ENCODE data around the gene MGME1. TPM values are rescaled to one million over a fixed set of nuclear protein-coding genes. Genes with fewer than 3 reads are reported as not detected.

MGME1 gene, protein sequence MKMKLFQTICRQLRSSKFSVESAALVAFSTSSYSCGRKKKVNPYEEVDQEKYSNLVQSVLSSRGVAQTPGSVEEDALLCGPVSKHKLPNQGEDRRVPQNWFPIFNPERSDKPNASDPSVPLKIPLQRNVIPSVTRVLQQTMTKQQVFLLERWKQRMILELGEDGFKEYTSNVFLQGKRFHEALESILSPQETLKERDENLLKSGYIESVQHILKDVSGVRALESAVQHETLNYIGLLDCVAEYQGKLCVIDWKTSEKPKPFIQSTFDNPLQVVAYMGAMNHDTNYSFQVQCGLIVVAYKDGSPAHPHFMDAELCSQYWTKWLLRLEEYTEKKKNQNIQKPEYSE
- total RNA-seq (2016; rRNA removed; fragmentation: Illumina TruSeq; extraction: Trizol) (66.6 and 79.5 TPM in 2 replicates), polyA plus RNA-seq (2011; rRNA removed) (24.8 and 36.7 TPM in 2 replicates), polyA minus RNA-seq (2011; rRNA and poly(A)+ RNA removed; ENCODE audit: low replicate concordance) (14.2 and 14.9 TPM in 2 replicates), Bru-seq, nascent RNA (percentile 92 among the genes with signal in this experiment), BruChase-seq, experiment 1, labeled RNA remaining after a 6-hour chase (percentile 85 among the genes with signal in this experiment), BruChase-seq, experiment 2, labeled RNA remaining after a 2-hour chase (percentile 91 among the genes with signal in this experiment)
- 15.1 and 18.2 TPM in 2 replicates for total RNA-seq (2016; cell fraction: cytosol; rRNA removed; fragmentation: Illumina TruSeq; extraction: Trizol; ENCODE audit: low read depth)
- total RNA-seq (2016; cell fraction: insoluble cytoplasmic fraction; rRNA removed; fragmentation: Illumina TruSeq; extraction: Trizol) = 62.8 and 78.1 TPM in 2 replicates
- total RNA-seq (2016; cell fraction: membrane; rRNA removed; fragmentation: Illumina TruSeq; extraction: Trizol) = 41.7 and 44.4 TPM in 2 replicates
- total RNA-seq (2016; cell fraction: nucleus; rRNA removed; fragmentation: Illumina TruSeq; extraction: Trizol) = 67.8 and 71.1 TPM in 2 replicates
- 17.2 and 20.9 TPM in 2 replicates for polyA plus RNA-seq (2011; cell fraction: cytosol; rRNA removed)
- polyA plus RNA-seq (2011; cell fraction: nucleus; rRNA removed) = 18.4 and 19.3 TPM in 2 replicates
- 31.5 and 47.5 TPM in 2 replicates for polyA plus RNA-seq (2012)
- polyA plus RNA-seq (2016; cell fraction: cytosol; fragmentation: Illumina TruSeq; extraction: Trizol; ENCODE audit: low read depth) = 14.4 and 14.8 TPM in 2 replicates
- 84.4 and 86.8 TPM in 2 replicates for polyA plus RNA-seq (2016; cell fraction: insoluble cytoplasmic fraction; fragmentation: Illumina TruSeq; extraction: Trizol; ENCODE audit: low read depth)
- polyA plus RNA-seq (2016; cell fraction: membrane; fragmentation: Illumina TruSeq; extraction: Trizol; ENCODE audit: low read depth) = 29.4 and 31.2 TPM in 2 replicates
- polyA plus RNA-seq (2016; cell fraction: nucleus; fragmentation: Illumina TruSeq; extraction: Trizol; ENCODE audit: insufficient read depth, low read depth) = 117 TPM in 2 replicates
- 30.8 and 31.4 TPM in 2 replicates for polyA minus RNA-seq (2011; cell fraction: cytosol; rRNA and poly(A)+ RNA removed)
- 48.9 and 53.8 TPM in 2 replicates for polyA minus RNA-seq (2011; cell fraction: nucleus; rRNA and poly(A)+ RNA removed)
- long read RNA-seq, experiment 1, transcript MGME1-205 (3 exons, 740 nt) = minor isoform, 6 of 87 reads
- long read RNA-seq, experiment 1, transcript MGME1-203 (5 exons, 2,336 nt) = major isoform, 45 of 87 reads
- long read RNA-seq, experiment 1, partial matches to known transcripts = 22 of 87 reads
- long read RNA-seq, experiment 1, other reads (novel, unspliced or antisense) = 14 of 87 reads
- long read RNA-seq, experiment 2, transcript MGME1-203 (5 exons, 2,336 nt) = major isoform, 31 of 134 reads
- long read RNA-seq, experiment 2, partial matches to known transcripts = 82 of 134 reads
- long read RNA-seq, experiment 2, other reads (novel, unspliced or antisense) = 14 of 134 reads

DNA sequence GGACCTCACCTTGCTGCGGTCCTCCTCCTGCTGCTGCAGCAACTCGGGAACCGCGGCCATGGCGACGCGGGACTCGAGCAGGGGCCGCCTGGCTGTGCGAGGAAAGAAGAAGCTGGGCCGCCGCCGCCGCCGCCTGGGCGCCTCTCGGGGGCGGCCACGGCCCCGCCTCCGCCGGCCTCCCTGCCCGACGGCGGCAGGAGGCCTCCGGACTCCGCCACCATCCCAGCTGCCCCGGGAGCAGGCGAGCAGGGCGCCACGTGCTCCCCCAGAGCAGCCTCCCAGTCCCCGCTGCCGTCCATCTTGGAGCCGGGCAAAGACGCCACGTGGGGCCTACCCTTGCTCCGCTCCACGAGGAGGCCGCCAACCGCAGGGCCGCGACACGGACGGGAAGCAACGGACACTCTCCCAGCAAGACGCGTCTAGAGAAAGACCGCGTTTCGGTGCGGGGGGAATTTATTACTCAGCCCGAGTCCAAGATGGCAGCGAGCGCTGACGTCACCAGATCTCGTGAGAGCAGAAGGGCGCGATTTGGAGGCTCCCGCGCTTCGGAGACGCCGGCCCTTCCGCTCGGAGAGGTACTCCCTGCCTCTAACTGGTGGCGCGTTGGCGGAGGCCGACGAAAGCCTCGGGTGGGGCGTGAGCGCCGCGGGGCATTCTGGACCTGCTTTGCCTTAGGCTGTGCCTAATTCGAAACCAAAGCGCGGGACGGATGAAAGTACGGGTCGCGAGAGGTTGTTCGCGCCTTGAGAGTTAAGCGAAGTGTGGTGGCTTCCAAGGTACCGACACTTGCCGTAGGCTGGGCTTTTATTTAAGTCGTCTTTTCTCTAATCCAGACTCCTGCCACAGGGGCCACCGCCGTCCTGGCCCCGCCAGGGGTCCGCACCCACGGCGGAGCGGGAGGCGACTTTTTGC, at the start of gene MGME1, which contains the start of gene SNX5:
MGME1 (plus strand) TSS at position 653 of the 912 bp plus-strand sequence. CDS start 842 bp downstream, outside the sequence.
SNX5 (minus strand) TSS at position 429 of the 912 bp plus-strand sequence; CDS start at position 60, 369 bp downstream.
- Histone ChIP-seq H2AFZ (ENCODE audit: low read length) (no peak within 1 kb of the TSS), H3K4me1 (ENCODE audit: insufficient read depth, low read length) (peaks cover 52% of the 10 kb centered on the region), H4K20me1 (ENCODE audit: insufficient read depth, low read length) (peaks cover 37% of the 10 kb centered on the region), H3K9ac (ENCODE audit: insufficient read depth, low read depth, low read length) (peak within 1 kb of the TSS; percentile 99), H3K4me3 (replicated peaks in 1 of 3; ENCODE audit: insufficient read depth in 1 of 3, low read depth in 2 of 3, low read length in 3 of 3) (peak within 1 kb of the TSS; percentile 89 to 95 (median 89)), H3K36me3 (replicated peaks in 1 of 2; ENCODE audit: control insufficient read depth in 1 of 2, insufficient read depth in 2 of 2, low read length in 2 of 2) (peaks cover 0 to 3% of the 10 kb centered on the region in 2 experiments; a peak in 3 of 5 replicates), H3K79me2 (ENCODE audit: insufficient read depth, low read length) (peaks cover 97% of the 10 kb centered on the region), H3K27me3 (ENCODE audit: control insufficient read depth in 1 of 2, insufficient read depth in 2 of 2, low read length in 2 of 2) (no peaks in the 10 kb centered on the region; a peak in 1 of 5 replicates), H3K27ac (ENCODE audit: extremely low read length, insufficient read depth, low read length) (peak within 1 kb of the TSS; percentile 97), H3K4me2 (ENCODE audit: low read depth, low read length) (peak within 1 kb of the TSS; percentile 95), H3K9me3 (ENCODE audit: low read length) (no peaks in the 10 kb centered on the region)
- no TSS peak for BruUV-seq (replicated peaks)
- WGBS (ENCODE audit: low lambda C conversion rate) = under 1% methylated on average over 44 of the region's 96 CpGs
- ATAC-seq = peak; percentile 93
- DNase-seq (ENCODE audit: low spot score) = peak; percentile 100
- intact Hi-C loops (cut with micrococcal nuclease; ENCODE audit: unreplicated experiment) = loop anchor here (1.0 to 10.0 kb wide), 3 partner anchors 9 to 306 kb away; no protein-coding TSS in a partner anchor
- ChIA-PET POLR2A (interaction anchor here (0.8 to 7.3 kb wide), 13 partner anchors 10 to 399 kb away, joined by 3 to 114 read pairs (median 4); partner anchors contain the start of genes DSTN, KAT14, PET117 and RRBP1), CTCF (ENCODE audit: low intra/inter-chr PET ratio, low total read pairs) (no interaction called here)
- FAIRE-seq = peak; percentile 82
- in situ Hi-C loops (cut with HindIII; ENCODE audit: extremely low pct_ligation_motif_present, low pct_unique_long_range_greater_than_20kb) = no loop called here
- TF ChIP-seq, protein P1, sequence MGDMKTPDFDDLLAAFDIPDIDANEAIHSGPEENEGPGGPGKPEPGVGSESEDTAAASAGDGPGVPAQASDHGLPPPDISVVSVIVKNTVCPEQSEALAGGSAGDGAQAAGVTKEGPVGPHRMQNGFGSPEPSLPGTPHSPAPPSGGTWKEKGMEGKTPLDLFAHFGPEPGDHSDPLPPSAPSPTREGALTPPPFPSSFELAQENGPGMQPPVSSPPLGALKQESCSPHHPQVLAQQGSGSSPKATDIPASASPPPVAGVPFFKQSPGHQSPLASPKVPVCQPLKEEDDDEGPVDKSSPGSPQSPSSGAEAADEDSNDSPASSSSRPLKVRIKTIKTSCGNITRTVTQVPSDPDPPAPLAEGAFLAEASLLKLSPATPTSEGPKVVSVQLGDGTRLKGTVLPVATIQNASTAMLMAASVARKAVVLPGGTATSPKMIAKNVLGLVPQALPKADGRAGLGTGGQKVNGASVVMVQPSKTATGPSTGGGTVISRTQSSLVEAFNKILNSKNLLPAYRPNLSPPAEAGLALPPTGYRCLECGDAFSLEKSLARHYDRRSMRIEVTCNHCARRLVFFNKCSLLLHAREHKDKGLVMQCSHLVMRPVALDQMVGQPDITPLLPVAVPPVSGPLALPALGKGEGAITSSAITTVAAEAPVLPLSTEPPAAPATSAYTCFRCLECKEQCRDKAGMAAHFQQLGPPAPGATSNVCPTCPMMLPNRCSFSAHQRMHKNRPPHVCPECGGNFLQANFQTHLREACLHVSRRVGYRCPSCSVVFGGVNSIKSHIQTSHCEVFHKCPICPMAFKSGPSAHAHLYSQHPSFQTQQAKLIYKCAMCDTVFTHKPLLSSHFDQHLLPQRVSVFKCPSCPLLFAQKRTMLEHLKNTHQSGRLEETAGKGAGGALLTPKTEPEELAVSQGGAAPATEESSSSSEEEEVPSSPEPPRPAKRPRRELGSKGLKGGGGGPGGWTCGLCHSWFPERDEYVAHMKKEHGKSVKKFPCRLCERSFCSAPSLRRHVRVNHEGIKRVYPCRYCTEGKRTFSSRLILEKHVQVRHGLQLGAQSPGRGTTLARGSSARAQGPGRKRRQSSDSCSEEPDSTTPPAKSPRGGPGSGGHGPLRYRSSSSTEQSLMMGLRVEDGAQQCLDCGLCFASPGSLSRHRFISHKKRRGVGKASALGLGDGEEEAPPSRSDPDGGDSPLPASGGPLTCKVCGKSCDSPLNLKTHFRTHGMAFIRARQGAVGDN (CRISPR knock-in tag; IDR thresholded peaks at IDR 0.05) = peak; percentile 99
- TF ChIP-seq ZNF343 (CRISPR knock-in tag; IDR thresholded peaks at IDR 0.05) = peak; percentile 54; the same call in 1 of the 2 replicates
- TF ChIP-seq, protein P2, sequence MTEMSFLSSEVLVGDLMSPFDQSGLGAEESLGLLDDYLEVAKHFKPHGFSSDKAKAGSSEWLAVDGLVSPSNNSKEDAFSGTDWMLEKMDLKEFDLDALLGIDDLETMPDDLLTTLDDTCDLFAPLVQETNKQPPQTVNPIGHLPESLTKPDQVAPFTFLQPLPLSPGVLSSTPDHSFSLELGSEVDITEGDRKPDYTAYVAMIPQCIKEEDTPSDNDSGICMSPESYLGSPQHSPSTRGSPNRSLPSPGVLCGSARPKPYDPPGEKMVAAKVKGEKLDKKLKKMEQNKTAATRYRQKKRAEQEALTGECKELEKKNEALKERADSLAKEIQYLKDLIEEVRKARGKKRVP (CRISPR knock-in tag; IDR thresholded peaks at IDR 0.05) = peak in 1 of 2 experiments; percentile 92; a peak in 2 of 4 replicates
- peak; percentile 94 for TF ChIP-seq TMF1 (CRISPR knock-in tag; IDR thresholded peaks at IDR 0.05; ENCODE audit: low read depth)
- TF ChIP-seq ZNF543 (CRISPR knock-in tag; IDR thresholded peaks at IDR 0.05) = peak; percentile 83; the same call in 1 of the 2 replicates
- TF ChIP-seq NFKB2 (CRISPR knock-in tag; IDR thresholded peaks at IDR 0.05; ENCODE audit: borderline replicate concordance) = peak; percentile 99; the same call in 1 of the 2 replicates

All from HepG2 (cell line).